Gastrocnemius medialis (tissue), 4 donors: Measurements from ENCODE around the gene FGF19.

Experiments
- CTCF ChIP-seq, 5 experiments: fragments of 450-650 bp in 3 of 5; fragments of 200-600 bp in 2 of 5; sonication (generic) in 2 of 5; IDR thresholded peaks in 4 of 5; conservative IDR thresholded peaks in 1 of 5; 1 replicate in 4 of 5; 2 replicates in 1 of 5; pipeline ENCODE4 v1.5.1; 2016 to 2019; ENCODE audit warnings: antibody characterized with exemption in 5 of 5, mild to moderate bottlenecking in 3 of 5, moderate library complexity in 3 of 5
- POLR2A ChIP-seq, 2 donors: fragments of 450-650 bp; IDR thresholded peaks; one replicate each; pipeline ENCODE4 v1.6.1; 2017; ENCODE audit warnings: antibody characterized with exemption in 2 of 2, mild to moderate bottlenecking in 2 of 2, moderate library complexity in 2 of 2

GRCh38 chr11:69654001-69654659, 49.7 kb downstream of the FGF19 start:
- TF ChIP-seq CTCF (IDR thresholded peaks at IDR 0.05 in 4 of 5, conservative IDR thresholded peaks at IDR 0.05 in 1 of 5) = no peak
- TF ChIP-seq POLR2A (IDR thresholded peaks at IDR 0.05) = no peak
